HK-2 (cell line): ENCODE measurements around the gene OR4D1.

ENCODE experiments used
- DNase-seq: peaks from one replicate; pipeline ENCODE4 v3.0.0-alpha.2; 2018; ENCODE audit not compliant: unreplicated experiment

OR4D1 gene

GRCh38 chr17:58193641-58194255 lies 45.6 kb downstream of the OR4D1 start:
- DNase-seq = no peak

GRCh38 chr17:58195518-58196123 lies 47.4 kb downstream of the OR4D1 start:
- no peak for DNase-seq

GRCh38 chr17:58196610-58197009 lies 48.4 kb downstream of the OR4D1 start:
- DNase-seq = no peak

- DNase-seq = peak; percentile 59
Measured at GRCh38 chr17:58200024-58200633, 51.9 kb downstream of the OR4D1 start.

GRCh38 chr17:58202859-58203258 lies 54.7 kb downstream of the OR4D1 start:
- DNase-seq = no peak

GRCh38 chr17:58204796-58205195 lies 56.6 kb downstream of the OR4D1 start:
- DNase-seq = no peak

GRCh38 chr17:58205936-58206335 lies 57.8 kb downstream of the OR4D1 start:
- no peak for DNase-seq

GRCh38 chr17:58207451-58207850 lies 59.3 kb downstream of the OR4D1 start:
- DNase-seq = no peak

- DNase-seq = no peak
Measured at GRCh38 chr17:58208344-58208743, 60.2 kb downstream of the OR4D1 start.
